ENCODE measurements around the gene NRG2.

DNA sequence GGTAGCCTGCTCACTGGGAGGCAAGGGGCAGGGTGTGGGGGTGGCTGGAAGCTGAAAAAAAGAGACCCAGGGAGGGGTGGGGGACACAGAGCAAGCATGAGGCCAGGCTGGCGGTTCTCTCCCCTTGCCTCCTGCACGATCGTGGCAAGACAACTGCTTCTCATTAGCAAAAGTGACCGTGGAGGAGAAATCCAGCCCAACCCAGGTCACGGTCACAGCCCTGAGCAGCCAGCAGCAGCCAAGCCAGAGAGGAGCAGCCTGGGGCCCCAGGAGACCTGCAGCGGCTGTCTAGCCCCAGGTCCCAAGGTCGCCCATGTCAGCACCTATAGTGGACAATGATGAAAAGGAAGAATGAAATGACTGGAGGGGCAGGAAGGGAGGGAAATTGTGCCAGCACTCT is 89.1 kb downstream of the NRG2 start:
- TF ChIP-seq SIN3A (IDR thresholded peaks at IDR 0.05; ENCODE audit: borderline replicate concordance, insufficient read depth, low read length): no peak
- no peak for TF ChIP-seq POLR2AphosphoS5 (IDR thresholded peaks at IDR 0.05; ENCODE audit: low read depth, low read length)
- no peak for TF ChIP-seq TAF1 (IDR thresholded peaks at IDR 0.05; ENCODE audit: borderline replicate concordance, insufficient read depth, low read length)

Data from PFSK-1 (cell line).